AG10803 (cell line): ENCODE measurements around the gene ALOX12B.

ENCODE experiments used
- DNase-seq: peaks from one replicate; pipeline ENCODE4 v3.0.0; 2010; ENCODE audit warnings: low read depth
- H3K4me3 ChIP-seq: 2 replicates; pipeline ENCODE4 v1.5.1; 2011; ENCODE audit warnings: mild to moderate bottlenecking, low read length, control low read depth
- CTCF ChIP-seq: conservative IDR thresholded peaks from 2 replicates; pipeline ENCODE4 v1.5.1; 2011; ENCODE audit warnings: mild to moderate bottlenecking, low read length, control low read depth, inconsistent platforms

The ALOX12B gene

GRCh38 chr17:8125947-8126490 lies 38.5 kb upstream of the ALOX12B start:
- no peak for DNase-seq
- H3K4me3 ChIP-seq, result peak overlapping the region; percentile 74
- no peak for TF ChIP-seq CTCF

GRCh38 chr17:8125154-8125946 lies 37.8 kb upstream of the ALOX12B start:
- DNase-seq, result peak; percentile 43
- peak overlapping the region; percentile 74 for H3K4me3 ChIP-seq
- no peak for TF ChIP-seq CTCF

- peak overlapping the region; percentile 69 for H3K4me3 ChIP-seq
- DNase-seq, result peak; percentile 34
- no peak for TF ChIP-seq CTCF
These were observed 37.0 kb upstream of the ALOX12B start for GRCh38 chr17:8124350-8125153.

GRCh38 chr17:8123695-8124349 lies 36.3 kb upstream of the ALOX12B start, which contains the start of gene HES7:
HES7 (minus strand) TSS chr17:8124106; CDS start chr17:8124084, 22 bp downstream.
- DNase-seq, result no peak
- peak within 1 kb of the TSS; percentile 69 for H3K4me3 ChIP-seq
- no peak for TF ChIP-seq CTCF

- peak; percentile 31 for DNase-seq
- peak overlapping the region; percentile 69 for H3K4me3 ChIP-seq
These were observed 35.6 kb upstream of the ALOX12B start for GRCh38 chr17:8122924-8123694.

More at GRCh38 chr17:8122924-8123694, 35.6 kb upstream of the ALOX12B start:
- TF ChIP-seq CTCF, result no peak
